NT2/D1 (cell line): ENCODE data around the gene KRT85.

Experiments used
- YY1 ChIP-seq: IDR thresholded peaks from 2 replicates; pipeline ENCODE4 v1.6.1; 2011; ENCODE audit not compliant: insufficient read length, insufficient read depth
- ZNF274 ChIP-seq: IDR thresholded peaks from 2 replicates; pipeline ENCODE4 v1.6.1; 2011; ENCODE audit warnings: mild to moderate bottlenecking, low read depth, low read length

GRCh38 chr12:52354200-52354599, 13.1 kb downstream of the KRT85 start:
- TF ChIP-seq YY1 (no peak), ZNF274 (no peak)
